GM20000 (cell line): Measurements from ENCODE around the gene ZSCAN20.

Source experiments
- DNase-seq: peaks from one replicate; pipeline ENCODE4 v3.0.0; 2012; ENCODE audit warnings: low spot score
- CTCF ChIP-seq: IDR thresholded peaks from 2 replicates; pipeline ENCODE4 v1.5.1; 2012; ENCODE audit warnings: mild to moderate bottlenecking, control low read depth; ENCODE audit errors: extremely low read depth, missing control alignments

Gene ZSCAN20

GRCh38 chr1:33438364-33439160 is 33.9 kb upstream of the ZSCAN20 start:
- no peak for TF ChIP-seq CTCF
- no peak for DNase-seq

- no peak for TF ChIP-seq CTCF
- DNase-seq, result no peak
Observed at GRCh38 chr1:33439662-33440061, 32.8 kb upstream of the ZSCAN20 start.

- no peak for TF ChIP-seq CTCF
- DNase-seq, result no peak
Observed at GRCh38 chr1:33441088-33441745, 31.2 kb upstream of the ZSCAN20 start.

DNA sequence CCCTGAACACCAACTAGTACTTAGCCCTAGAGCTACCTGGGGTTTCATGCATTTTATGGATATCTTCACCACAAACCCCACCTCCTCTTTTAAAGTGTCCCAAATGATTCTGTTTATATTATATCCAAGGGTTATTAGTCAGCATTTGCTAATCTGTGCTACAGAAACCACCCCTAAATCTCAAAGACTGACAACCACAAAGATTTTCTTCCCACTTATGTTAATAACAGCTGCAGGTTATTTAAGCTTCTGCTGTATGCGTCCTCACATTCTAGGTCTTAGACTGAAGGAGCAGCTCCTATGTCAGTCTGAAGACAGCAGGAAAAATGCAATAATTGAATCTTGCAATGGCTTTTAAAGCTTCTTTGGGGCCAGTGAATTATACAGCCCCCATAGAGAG is 30.3 kb upstream of the ZSCAN20 start:
- no peak for TF ChIP-seq CTCF
- no peak for DNase-seq

GRCh38 chr1:33443080-33443704 is 29.3 kb upstream of the ZSCAN20 start:
- no peak for DNase-seq
- TF ChIP-seq CTCF, result no peak

DNA sequence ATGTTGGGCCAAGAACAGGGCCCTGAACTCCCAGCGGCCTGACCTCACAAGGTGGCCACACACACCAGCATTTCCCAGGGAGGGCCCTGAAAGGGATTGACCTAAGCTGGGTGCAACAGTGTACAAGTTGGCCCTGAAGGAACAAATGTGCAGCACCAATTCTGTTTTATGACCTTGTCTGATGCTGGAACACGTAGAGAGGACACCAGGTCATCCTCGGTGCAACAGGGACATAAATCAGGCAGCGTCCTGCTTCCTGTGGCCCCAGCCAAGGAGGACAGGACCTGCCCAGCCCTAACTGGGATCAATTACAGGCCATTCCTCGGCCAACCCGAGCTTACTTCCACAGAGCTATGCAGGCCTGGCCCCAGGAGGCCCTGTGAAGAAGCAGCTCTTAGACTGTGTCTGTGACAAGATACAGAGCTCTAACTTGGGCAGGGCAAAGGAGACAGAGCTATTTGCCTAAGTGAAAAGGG is 28.7 kb upstream of the ZSCAN20 start:
- DNase-seq, result no peak
- no peak for TF ChIP-seq CTCF

DNA sequence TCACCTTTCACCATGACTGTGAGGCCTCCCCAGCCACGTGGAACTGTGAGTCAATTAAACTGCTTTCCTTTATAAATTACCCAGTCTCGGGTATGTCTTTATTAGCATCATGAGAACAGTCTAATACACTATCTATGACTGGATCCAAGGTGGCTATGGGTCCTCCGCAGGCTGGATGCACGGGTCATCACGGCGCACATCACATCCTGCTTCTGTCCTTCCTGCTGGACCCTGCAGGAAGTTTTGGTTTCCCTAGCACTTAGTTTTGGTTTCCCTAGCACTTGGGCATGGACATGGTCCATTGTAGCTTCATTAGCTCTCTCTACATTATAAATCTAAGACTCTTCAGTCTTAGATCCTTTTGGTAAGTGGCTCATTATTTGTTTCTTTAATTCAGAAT is 27.3 kb upstream of the ZSCAN20 start:
- no peak for DNase-seq
- no peak for TF ChIP-seq CTCF
